Activated T-cell treated with anti-CD3 and anti-CD28 coated beads, Interleukin-2, amount 50 U/mL, for 72 hours (primary cell): ENCODE measurements around the gene SLC5A2. TPM values are rescaled to one million over a fixed set of nuclear protein-coding genes. Genes with fewer than 3 reads are reported as not detected.
"Not testable (repeated sequence)": the region's sequence is repeated elsewhere in the genome, so short reads cannot be mapped to it uniquely, and the experiment has no call there.

ENCODE experiments used
- ATAC-seq, 2 donors: fragments of 150-1000 bp; cut with Tn5 transposase; replicated peaks in 1 of 2; 2 replicates each; pipeline ENCODE4 v1.10.0; 2021; ENCODE audit warnings: moderate library complexity in 2 of 2, mild to moderate bottlenecking in 1 of 2
- DNase-seq, 2 donors: peaks; one replicate each; pipeline ENCODE4 v3.0.0; 2021 to 2022; ENCODE audit warnings: mixed read lengths in 1 of 2
- H3K27ac Mint-ChIP-seq: one replicate; pipeline ENCODE4 v1.8.0; 2022; ENCODE audit warnings: mild to moderate bottlenecking, moderate library complexity, mixed read lengths
- H3K27me3 Mint-ChIP-seq: one replicate; pipeline ENCODE4 v1.8.0; 2022; ENCODE audit warnings: low read depth, mixed read lengths
- H3K36me3 Mint-ChIP-seq, 2 donors: one replicate each; pipeline ENCODE4 v1.8.0; 2022; ENCODE audit warnings: mixed read lengths in 2 of 2, mild to moderate bottlenecking in 1 of 2; ENCODE audit not compliant: insufficient read depth in 2 of 2
- H3K4me1 Mint-ChIP-seq: one replicate; pipeline ENCODE4 v1.8.0; 2022; ENCODE audit warnings: low read depth, mixed read lengths
- H3K4me3 Mint-ChIP-seq, 2 donors: one replicate each; pipeline ENCODE4 v1.8.0; 2022; ENCODE audit warnings: mild to moderate bottlenecking in 2 of 2, mixed read lengths in 2 of 2, moderate library complexity in 2 of 2
- H3K9me3 Mint-ChIP-seq, 2 donors: one replicate each; pipeline ENCODE4 v1.8.0; 2022; ENCODE audit warnings: mixed read lengths in 2 of 2
- total RNA-seq, 2 donors: library from RNA; stranded (reverse); gene quantifications; one replicate each; pipeline ENCODE4 v1.2.3, GENCODE V29; 2022

SLC5A2 gene
- total RNA-seq, 2 donors from 2014 or later = not detected

- H3K9me3 Mint-ChIP-seq = no peaks in the 10 kb centered on the region
- H3K4me1 Mint-ChIP-seq = peaks cover 30% of the 10 kb centered on the region
- H3K36me3 Mint-ChIP-seq = peaks cover 0 to 3% of the 10 kb centered on the region in 2 donors
- H3K4me3 Mint-ChIP-seq = peak overlapping the region; percentile 20 to 92
- no peak overlapping the region for H3K27ac Mint-ChIP-seq
- H3K27me3 Mint-ChIP-seq = peaks cover 49% of the 10 kb centered on the region
- DNase-seq (no peak), ATAC-seq (no peak)
Observed at GRCh38 chr16:31474773-31475738, 7.9 kb upstream of the SLC5A2 start.

- no peaks in the 10 kb centered on the region for H3K9me3 Mint-ChIP-seq
- no peak overlapping the region for H3K27ac Mint-ChIP-seq
- H3K27me3 Mint-ChIP-seq = peaks cover 47% of the 10 kb centered on the region
- DNase-seq (peak in 1 of 2 donors; percentile 30), ATAC-seq (no peak)
- peaks cover 0 to 3% of the 10 kb centered on the region in 2 donors for H3K36me3 Mint-ChIP-seq
- H3K4me3 Mint-ChIP-seq = peak overlapping the region; percentile 88 to 92
- peaks cover 30% of the 10 kb centered on the region for H3K4me1 Mint-ChIP-seq
Observed at GRCh38 chr16:31475946-31476302, 7.0 kb upstream of the SLC5A2 start.

GRCh38 chr16:31476303-31477219 is 6.4 kb upstream of the SLC5A2 start:
- Mint-ChIP-seq H3K4me1 (peaks cover 30% of the 10 kb centered on the region), H3K4me3 (peak overlapping the region; percentile 88 to 92), H3K27me3 (peaks cover 40% of the 10 kb centered on the region), H3K9me3 (no peaks in the 10 kb centered on the region), H3K36me3 (peaks cover 0 to 3% of the 10 kb centered on the region in 2 donors), H3K27ac (no peak overlapping the region)
- DNase-seq = peak; percentile 87 to 88
- peak; percentile 92 for ATAC-seq

GRCh38 chr16:31477220-31478216 is 5.4 kb upstream of the SLC5A2 start:
- Mint-ChIP-seq H3K27me3 (peaks cover 33% of the 10 kb centered on the region), H3K36me3 (peaks cover 0 to 1% of the 10 kb centered on the region in 2 donors), H3K9me3 (no peaks in the 10 kb centered on the region), H3K27ac (no peak overlapping the region), H3K4me3 (peak overlapping the region; percentile 88 to 92), H3K4me1 (peaks cover 26% of the 10 kb centered on the region)
- peak; percentile 37 to 54 for ATAC-seq
- DNase-seq = peak; percentile 55 to 59

- H3K27me3 Mint-ChIP-seq = peaks cover 22% of the 10 kb centered on the region
- H3K4me3 Mint-ChIP-seq = no peak overlapping the region
- H3K27ac Mint-ChIP-seq = no peak overlapping the region
- ATAC-seq (no peak), DNase-seq (no peak)
- H3K36me3 Mint-ChIP-seq = no peaks in the 10 kb centered on the region
- peaks cover 21% of the 10 kb centered on the region for H3K4me1 Mint-ChIP-seq
- H3K9me3 Mint-ChIP-seq = no peaks in the 10 kb centered on the region
Observed at GRCh38 chr16:31478956-31479355, 4.0 kb upstream of the SLC5A2 start.

GRCh38 chr16:31479751-31480150 is 3.2 kb upstream of the SLC5A2 start:
- Mint-ChIP-seq H3K36me3 (no peaks in the 10 kb centered on the region), H3K27me3 (peaks cover 14% of the 10 kb centered on the region), H3K4me1 (peaks cover 21% of the 10 kb centered on the region), H3K4me3 (no peak overlapping the region), H3K9me3 (no peaks in the 10 kb centered on the region), H3K27ac (no peak overlapping the region)
- no peak for ATAC-seq
- no peak for DNase-seq

- no peak overlapping the region for H3K27ac Mint-ChIP-seq
Observed at GRCh38 chr16:31480851-31481536, 1.9 kb upstream of the SLC5A2 start.

GRCh38 chr16:31484048-31484447 is 1.1 kb downstream of the SLC5A2 start:
- not testable (repeated sequence) for H3K27me3 Mint-ChIP-seq, H3K27ac Mint-ChIP-seq, DNase-seq, H3K9me3 Mint-ChIP-seq, H3K4me1 Mint-ChIP-seq, ATAC-seq, H3K4me3 Mint-ChIP-seq, H3K36me3 Mint-ChIP-seq

More at GRCh38 chr16:31480851-31481536, 1.9 kb upstream of the SLC5A2 start:
- H3K27me3 Mint-ChIP-seq = peaks cover 5% of the 10 kb centered on the region
- ATAC-seq = no peak
- H3K36me3 Mint-ChIP-seq = no peaks in the 10 kb centered on the region
- H3K4me3 Mint-ChIP-seq = no peak overlapping the region
- DNase-seq = no peak
- peaks cover 20% of the 10 kb centered on the region for H3K4me1 Mint-ChIP-seq
- no peaks in the 10 kb centered on the region for H3K9me3 Mint-ChIP-seq

GRCh38 chr16:31484491-31485171 is 1.7 kb downstream of the SLC5A2 start:
- Mint-ChIP-seq H3K9me3 (no peaks in the 10 kb centered on the region), H3K27me3 (no peaks in the 10 kb centered on the region), H3K4me3 (no peak overlapping the region), H3K4me1 (no peaks in the 10 kb centered on the region), H3K27ac (no peak overlapping the region), H3K36me3 (no peaks in the 10 kb centered on the region)
- no peak for ATAC-seq
- no peak for DNase-seq

GRCh38 chr16:31485571-31485970 is 2.6 kb downstream of the SLC5A2 start:
- Mint-ChIP-seq H3K9me3 (no peaks in the 10 kb centered on the region), H3K4me3 (no peak overlapping the region), H3K36me3 (no peaks in the 10 kb centered on the region), H3K27me3 (no peaks in the 10 kb centered on the region), H3K4me1 (no peaks in the 10 kb centered on the region), H3K27ac (no peak overlapping the region)
- no peak for ATAC-seq
- no peak for DNase-seq

- peak overlapping the region; percentile 92 to 94 for H3K4me3 Mint-ChIP-seq
- DNase-seq (no peak), ATAC-seq (no peak)
- no peak overlapping the region for H3K27ac Mint-ChIP-seq
- no peaks in the 10 kb centered on the region for H3K36me3 Mint-ChIP-seq
- no peaks in the 10 kb centered on the region for H3K27me3 Mint-ChIP-seq
- H3K9me3 Mint-ChIP-seq = no peaks in the 10 kb centered on the region
- H3K4me1 Mint-ChIP-seq = no peaks in the 10 kb centered on the region
Observed at GRCh38 chr16:31486045-31486444, 3.1 kb downstream of the SLC5A2 start.
